ENCODE results near the gene ABCA9. TPM values are rescaled to one million over a fixed set of nuclear protein-coding genes. Genes with fewer than 3 reads are reported as not detected.
A peak's percentile ranks its signal among the peaks of the same experiment; 100 is the strongest.
"Not testable (repeated sequence)": the region's sequence is repeated elsewhere in the genome, so short reads cannot be mapped to it uniquely, and the experiment has no call there.

The ABCA9 gene
- total RNA-seq, 1 experiment from 2014 or later, result not detected

DNA sequence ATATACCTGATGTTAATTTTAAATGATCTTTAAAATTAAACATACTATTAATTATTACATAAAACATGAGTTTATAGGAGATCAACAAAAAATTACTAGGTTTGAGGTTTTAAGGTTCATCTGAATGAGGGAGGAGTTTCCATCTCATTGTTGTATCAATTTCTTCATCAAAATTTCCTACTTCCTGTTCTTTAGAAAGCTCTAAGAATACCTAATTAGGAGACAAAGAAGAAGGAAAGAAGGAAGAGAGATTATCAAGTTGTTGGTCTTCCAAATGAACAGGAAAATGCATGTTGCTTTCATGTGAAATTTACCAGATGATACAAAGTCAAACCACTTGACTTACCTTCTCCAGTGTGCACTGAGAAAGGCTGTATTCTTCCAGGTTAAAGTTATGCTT lies 18.1 kb upstream of the ABCA9 start:
- H3K36me3 Mint-ChIP-seq, result no peaks in the 10 kb centered on the region
- no peak for DNase-seq (ENCODE audit: low spot score)
- CTCF ChIA-PET, result no interaction called here
- POLR2A ChIA-PET, result no interaction called here
- H3K9me3 Mint-ChIP-seq, result peaks cover 13% of the 10 kb centered on the region
- H3K4me3 Mint-ChIP-seq, result no peak overlapping the region
- no peak overlapping the region for H3K27ac Mint-ChIP-seq
- ATAC-seq, result no peak
- no peaks in the 10 kb centered on the region for H3K27me3 Mint-ChIP-seq (ENCODE audit: low read depth)
- TF ChIP-seq EMX1 (CRISPR knock-in tag; IDR thresholded peaks at IDR 0.05) (no peak), ZNF317 (CRISPR knock-in tag; IDR thresholded peaks at IDR 0.05; ENCODE audit: borderline replicate concordance, low read depth) (no peak)
- TF ChIP-seq, protein P1, sequence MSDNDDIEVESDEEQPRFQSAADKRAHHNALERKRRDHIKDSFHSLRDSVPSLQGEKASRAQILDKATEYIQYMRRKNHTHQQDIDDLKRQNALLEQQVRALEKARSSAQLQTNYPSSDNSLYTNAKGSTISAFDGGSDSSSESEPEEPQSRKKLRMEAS (CRISPR knock-in tag; IDR thresholded peaks at IDR 0.05), result no peak
- H3K4me1 Mint-ChIP-seq, result no peaks in the 10 kb centered on the region

DNA sequence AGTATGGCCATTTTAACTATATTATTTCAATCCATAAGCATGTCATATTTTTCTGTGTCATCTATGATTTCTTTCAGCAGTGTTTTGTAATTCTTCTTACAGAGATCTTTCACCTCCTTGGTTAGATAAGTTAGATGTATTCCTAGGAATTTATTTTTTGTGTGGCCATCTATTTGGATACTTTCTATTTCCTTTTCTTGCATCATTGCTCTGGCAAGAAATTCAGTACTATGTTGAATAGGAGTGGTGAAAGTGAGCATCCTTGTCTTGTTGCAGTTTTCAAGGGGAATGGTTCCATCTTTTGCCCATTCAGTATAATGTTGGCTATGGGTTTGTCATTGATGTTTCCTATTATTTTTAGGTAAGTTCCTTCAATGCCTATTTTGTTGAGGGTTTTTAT lies 15.1 kb upstream of the ABCA9 start:
- Mint-ChIP-seq H3K4me3 (no peak overlapping the region), H3K27me3 (ENCODE audit: low read depth) (no peaks in the 10 kb centered on the region), H3K36me3 (no peaks in the 10 kb centered on the region), H3K9me3 (peaks cover 5% of the 10 kb centered on the region; the same call in 1 of the 2 replicates), H3K4me1 (peaks cover 6% of the 10 kb centered on the region; the same call in 1 of the 2 replicates), H3K27ac (no peak overlapping the region)
- DNase-seq (ENCODE audit: low spot score) (no peak), ATAC-seq (no peak)
- ChIA-PET POLR2A (no interaction called here), CTCF (interaction anchor here (1.6 kb wide), 1 partner anchor 9 kb away, joined by 6 read pairs; no protein-coding TSS in a partner anchor)
- TF ChIP-seq NR2C2 (CRISPR knock-in tag; IDR thresholded peaks at IDR 0.05) (no peak), OVOL2 (CRISPR knock-in tag; IDR thresholded peaks at IDR 0.05; ENCODE audit: borderline replicate concordance) (no peak), ATF1 (CRISPR knock-in tag; IDR thresholded peaks at IDR 0.05) (no peak), ZNF423 (CRISPR knock-in tag; IDR thresholded peaks at IDR 0.05) (no peak), IRF2 (CRISPR knock-in tag; IDR thresholded peaks at IDR 0.05; ENCODE audit: borderline replicate concordance, low read depth) (no peak), ELF4 (CRISPR knock-in tag; IDR thresholded peaks at IDR 0.05; ENCODE audit: low read depth) (no peak), PRRX2 (CRISPR knock-in tag; IDR thresholded peaks at IDR 0.05) (no peak), TP53 (CRISPR knock-in tag; IDR thresholded peaks at IDR 0.05) (no peak), MYBL2 (CRISPR knock-in tag; IDR thresholded peaks at IDR 0.05) (no peak), ZNF416 (CRISPR knock-in tag; IDR thresholded peaks at IDR 0.05) (no peak), FOXJ3 (CRISPR knock-in tag; IDR thresholded peaks at IDR 0.05; ENCODE audit: borderline replicate concordance) (no peak)
- TF ChIP-seq, protein P2, sequence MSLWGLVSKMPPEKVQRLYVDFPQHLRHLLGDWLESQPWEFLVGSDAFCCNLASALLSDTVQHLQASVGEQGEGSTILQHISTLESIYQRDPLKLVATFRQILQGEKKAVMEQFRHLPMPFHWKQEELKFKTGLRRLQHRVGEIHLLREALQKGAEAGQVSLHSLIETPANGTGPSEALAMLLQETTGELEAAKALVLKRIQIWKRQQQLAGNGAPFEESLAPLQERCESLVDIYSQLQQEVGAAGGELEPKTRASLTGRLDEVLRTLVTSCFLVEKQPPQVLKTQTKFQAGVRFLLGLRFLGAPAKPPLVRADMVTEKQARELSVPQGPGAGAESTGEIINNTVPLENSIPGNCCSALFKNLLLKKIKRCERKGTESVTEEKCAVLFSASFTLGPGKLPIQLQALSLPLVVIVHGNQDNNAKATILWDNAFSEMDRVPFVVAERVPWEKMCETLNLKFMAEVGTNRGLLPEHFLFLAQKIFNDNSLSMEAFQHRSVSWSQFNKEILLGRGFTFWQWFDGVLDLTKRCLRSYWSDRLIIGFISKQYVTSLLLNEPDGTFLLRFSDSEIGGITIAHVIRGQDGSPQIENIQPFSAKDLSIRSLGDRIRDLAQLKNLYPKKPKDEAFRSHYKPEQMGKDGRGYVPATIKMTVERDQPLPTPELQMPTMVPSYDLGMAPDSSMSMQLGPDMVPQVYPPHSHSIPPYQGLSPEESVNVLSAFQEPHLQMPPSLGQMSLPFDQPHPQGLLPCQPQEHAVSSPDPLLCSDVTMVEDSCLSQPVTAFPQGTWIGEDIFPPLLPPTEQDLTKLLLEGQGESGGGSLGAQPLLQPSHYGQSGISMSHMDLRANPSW (CRISPR knock-in tag; conservative IDR thresholded peaks at IDR 0.05; ENCODE audit: low read depth), result no peak
- TF ChIP-seq, protein P3, sequence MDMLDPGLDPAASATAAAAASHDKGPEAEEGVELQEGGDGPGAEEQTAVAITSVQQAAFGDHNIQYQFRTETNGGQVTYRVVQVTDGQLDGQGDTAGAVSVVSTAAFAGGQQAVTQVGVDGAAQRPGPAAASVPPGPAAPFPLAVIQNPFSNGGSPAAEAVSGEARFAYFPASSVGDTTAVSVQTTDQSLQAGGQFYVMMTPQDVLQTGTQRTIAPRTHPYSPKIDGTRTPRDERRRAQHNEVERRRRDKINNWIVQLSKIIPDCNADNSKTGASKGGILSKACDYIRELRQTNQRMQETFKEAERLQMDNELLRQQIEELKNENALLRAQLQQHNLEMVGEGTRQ (CRISPR knock-in tag; IDR thresholded peaks at IDR 0.05), result no peak
- TF ChIP-seq, protein P4, sequence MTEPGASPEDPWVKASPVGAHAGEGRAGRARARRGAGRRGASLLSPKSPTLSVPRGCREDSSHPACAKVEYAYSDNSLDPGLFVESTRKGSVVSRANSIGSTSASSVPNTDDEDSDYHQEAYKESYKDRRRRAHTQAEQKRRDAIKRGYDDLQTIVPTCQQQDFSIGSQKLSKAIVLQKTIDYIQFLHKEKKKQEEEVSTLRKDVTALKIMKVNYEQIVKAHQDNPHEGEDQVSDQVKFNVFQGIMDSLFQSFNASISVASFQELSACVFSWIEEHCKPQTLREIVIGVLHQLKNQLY (CRISPR knock-in tag; IDR thresholded peaks at IDR 0.05), result no peak

DNA sequence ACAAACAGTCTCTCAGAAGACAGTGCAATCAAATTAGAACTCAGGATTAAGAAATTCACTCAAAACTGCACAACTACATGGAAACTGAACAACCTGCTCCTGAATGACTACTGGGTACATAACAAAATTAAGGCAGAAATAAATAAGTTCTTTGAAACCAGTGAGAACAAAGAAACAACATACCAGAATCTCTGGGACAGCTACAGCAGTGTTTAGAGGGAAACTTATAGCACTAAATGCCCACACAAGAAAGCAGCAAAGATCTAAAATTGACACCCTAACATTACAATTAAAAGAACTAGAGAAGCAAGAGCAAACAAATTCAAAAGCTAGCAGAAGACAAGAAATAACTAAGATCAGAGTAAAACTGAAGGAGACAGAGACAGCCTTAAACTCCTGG lies 12.7 kb upstream of the ABCA9 start:
- POLR2A ChIA-PET; H3K27ac Mint-ChIP-seq; H3K4me3 Mint-ChIP-seq; H3K36me3 Mint-ChIP-seq; ATAC-seq; CTCF ChIA-PET; H3K27me3 Mint-ChIP-seq (ENCODE audit: low read depth); H3K9me3 Mint-ChIP-seq; DNase-seq (ENCODE audit: low spot score): not testable (repeated sequence)
- peaks cover 17% of the 10 kb centered on the region for H3K4me1 Mint-ChIP-seq

DNA sequence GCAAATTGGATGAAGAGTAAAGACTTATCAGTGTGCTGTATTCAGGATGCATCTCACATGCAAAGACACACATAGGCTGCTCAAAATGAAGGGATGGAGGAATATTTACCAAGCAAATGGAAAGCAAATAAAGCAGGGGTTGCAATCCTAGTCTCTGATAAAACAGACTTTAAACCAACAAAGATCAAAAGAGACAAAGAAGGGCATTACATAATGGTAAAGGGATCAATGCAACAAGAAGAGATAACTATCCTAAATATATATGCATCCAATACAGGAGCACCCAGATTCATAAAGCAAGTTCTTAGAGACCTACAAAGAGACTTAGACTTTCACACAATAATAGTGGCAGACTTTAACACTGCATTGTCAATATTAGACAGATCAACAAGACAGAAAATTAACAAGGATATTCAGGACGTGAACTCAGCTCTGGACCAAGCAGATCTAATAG lies 12.1 kb upstream of the ABCA9 start:
- H3K36me3 Mint-ChIP-seq; POLR2A ChIA-PET; CTCF ChIA-PET; H3K9me3 Mint-ChIP-seq; H3K4me3 Mint-ChIP-seq; DNase-seq (ENCODE audit: low spot score); H3K27ac Mint-ChIP-seq; H3K27me3 Mint-ChIP-seq (ENCODE audit: low read depth); ATAC-seq: not testable (repeated sequence)
- peaks cover 17% of the 10 kb centered on the region for H3K4me1 Mint-ChIP-seq
- TF ChIP-seq GABPB1 (CRISPR knock-in tag; IDR thresholded peaks at IDR 0.05), result 0 out of 2 replicates have a peak, but pooled peaks have one; percentile 49

DNA sequence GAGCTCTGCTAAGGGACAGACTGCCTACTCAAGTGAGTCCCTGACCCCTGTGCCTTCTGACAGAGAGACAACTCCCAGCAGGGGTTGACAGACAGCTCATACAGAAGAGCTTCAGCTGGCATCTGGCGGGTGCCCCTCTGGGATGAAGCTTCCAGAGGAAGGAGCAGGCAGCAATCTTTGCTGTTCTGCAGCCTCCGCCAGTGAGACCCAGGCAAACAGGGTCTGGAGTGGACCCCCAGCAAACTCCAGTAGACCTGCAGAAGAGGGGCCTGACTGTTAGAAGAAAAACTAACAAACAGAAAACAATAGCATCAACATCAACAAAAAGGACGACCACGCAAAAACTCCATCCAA lies 10.5 kb upstream of the ABCA9 start:
- DNase-seq (ENCODE audit: low spot score); H3K27me3 Mint-ChIP-seq (ENCODE audit: low read depth); POLR2A ChIA-PET; H3K9me3 Mint-ChIP-seq; H3K36me3 Mint-ChIP-seq; H3K27ac Mint-ChIP-seq; H3K4me3 Mint-ChIP-seq; ATAC-seq: not testable (repeated sequence)
- H3K4me1 Mint-ChIP-seq, result peaks cover 17% of the 10 kb centered on the region
- CTCF ChIA-PET, result interaction anchor here (1.1 to 1.6 kb wide), 4 partner anchors 13 to 299 kb away, joined by 3 to 7 read pairs (median 5); no protein-coding TSS in a partner anchor
